Islet precursor cell (in vitro differentiated cells): Measurements from ENCODE around the gene ITGAX.
"Not testable (repeated sequence)": the region's sequence is repeated elsewhere in the genome, so short reads cannot be mapped to it uniquely, and the experiment has no call there.

Experiments used
- DNase-seq: peaks from one replicate; pipeline ENCODE4 v3.0.0-alpha.2; 2018

The ITGAX gene

GRCh38 chr16:31354394-31355291 lies at the start of gene ITGAX:
ITGAX (plus strand) TSS chr16:31355176; CDS start chr16:31355255, 79 bp downstream.
- peak; percentile 73 for DNase-seq

GRCh38 chr16:31305219-31305618 lies 49.8 kb upstream of the ITGAX start:
- DNase-seq, result no peak

- DNase-seq, result not testable (repeated sequence)
Observed at GRCh38 chr16:31308381-31308780, 46.6 kb upstream of the ITGAX start.

GRCh38 chr16:31322500-31322899 lies 32.5 kb upstream of the ITGAX start:
- no peak for DNase-seq

GRCh38 chr16:31323959-31324629 lies 30.9 kb upstream of the ITGAX start:
- no peak for DNase-seq

GRCh38 chr16:31325171-31325570 lies 29.8 kb upstream of the ITGAX start:
- no peak for DNase-seq

- DNase-seq, result no peak
Observed at GRCh38 chr16:31327646-31328225, 27.2 kb upstream of the ITGAX start.

GRCh38 chr16:31328322-31329052 lies 26.5 kb upstream of the ITGAX start:
- DNase-seq, result no peak

GRCh38 chr16:31329671-31330552 lies 25.1 kb upstream of the ITGAX start:
- DNase-seq, result no peak

- no peak for DNase-seq
Observed at GRCh38 chr16:31330553-31330890, 24.5 kb upstream of the ITGAX start.

- no peak for DNase-seq
Observed at GRCh38 chr16:31331141-31331764, 23.7 kb upstream of the ITGAX start.

- no peak for DNase-seq
Observed at GRCh38 chr16:31331807-31332301, 23.1 kb upstream of the ITGAX start.

- no peak for DNase-seq
Observed at GRCh38 chr16:31332544-31332943, 22.4 kb upstream of the ITGAX start.

- DNase-seq, result peak; percentile 73
Observed at GRCh38 chr16:31333686-31334649, 21.0 kb upstream of the ITGAX start.

- no peak for DNase-seq
Observed at GRCh38 chr16:31334934-31335333, 20.0 kb upstream of the ITGAX start.

- DNase-seq, result no peak
Observed at GRCh38 chr16:31335431-31335830, 19.5 kb upstream of the ITGAX start.

GRCh38 chr16:31338166-31338685 lies 16.8 kb upstream of the ITGAX start:
- not testable (repeated sequence) for DNase-seq

- no peak for DNase-seq
Observed at GRCh38 chr16:31344712-31345111, 10.3 kb upstream of the ITGAX start.

GRCh38 chr16:31347445-31347844 lies 7.5 kb upstream of the ITGAX start:
- no peak for DNase-seq

GRCh38 chr16:31348579-31348978 lies 6.4 kb upstream of the ITGAX start:
- no peak for DNase-seq
